ENCODE data around the gene TSPAN4.

DNA sequence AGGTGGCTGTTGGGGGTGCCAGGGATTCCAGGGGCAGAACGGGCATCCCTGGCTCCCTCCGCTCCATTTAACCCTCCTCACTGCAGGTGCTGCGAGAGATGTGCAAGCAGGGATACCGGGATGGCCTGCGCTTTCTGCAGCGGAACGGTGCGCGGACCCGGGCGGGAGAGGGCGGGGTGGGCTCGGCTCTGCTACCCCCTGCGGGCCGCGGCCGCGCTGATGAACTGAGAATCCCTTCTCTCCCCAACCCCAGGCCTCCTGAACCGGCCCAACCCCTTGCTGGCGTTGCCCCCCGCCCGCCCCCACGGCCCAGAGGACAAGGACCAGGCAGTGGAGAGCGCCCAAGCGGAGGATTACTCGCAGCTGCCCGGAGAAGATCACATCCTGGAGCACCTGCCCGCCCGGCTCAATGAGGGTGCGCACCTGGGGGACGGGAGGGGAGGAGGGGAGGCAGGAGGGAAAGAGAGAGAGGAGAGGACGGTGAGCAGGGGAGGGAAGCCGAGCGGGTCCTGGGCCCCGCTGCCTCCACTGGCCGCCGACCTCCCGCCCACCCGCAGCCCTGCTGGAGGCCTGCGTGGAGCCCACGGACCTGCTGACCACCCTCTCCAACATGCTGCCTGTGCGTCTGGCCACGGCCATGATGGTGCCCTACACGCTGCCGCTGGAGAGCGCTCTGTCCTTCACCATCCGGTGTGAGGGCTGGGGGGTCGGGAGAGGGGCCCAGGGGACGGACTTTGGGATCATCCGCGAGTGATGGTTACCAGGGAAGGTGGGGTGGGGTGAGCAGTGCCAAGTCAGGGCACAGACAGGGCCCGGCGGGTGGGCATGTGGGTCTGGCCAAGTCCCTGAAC, 19.0 kb upstream of the TSPAN4 start:
- TF ChIP-seq POLR2A (IDR thresholded peaks at IDR 0.05; ENCODE audit: low read depth): no peak
- TF ChIP-seq, protein P1, sequence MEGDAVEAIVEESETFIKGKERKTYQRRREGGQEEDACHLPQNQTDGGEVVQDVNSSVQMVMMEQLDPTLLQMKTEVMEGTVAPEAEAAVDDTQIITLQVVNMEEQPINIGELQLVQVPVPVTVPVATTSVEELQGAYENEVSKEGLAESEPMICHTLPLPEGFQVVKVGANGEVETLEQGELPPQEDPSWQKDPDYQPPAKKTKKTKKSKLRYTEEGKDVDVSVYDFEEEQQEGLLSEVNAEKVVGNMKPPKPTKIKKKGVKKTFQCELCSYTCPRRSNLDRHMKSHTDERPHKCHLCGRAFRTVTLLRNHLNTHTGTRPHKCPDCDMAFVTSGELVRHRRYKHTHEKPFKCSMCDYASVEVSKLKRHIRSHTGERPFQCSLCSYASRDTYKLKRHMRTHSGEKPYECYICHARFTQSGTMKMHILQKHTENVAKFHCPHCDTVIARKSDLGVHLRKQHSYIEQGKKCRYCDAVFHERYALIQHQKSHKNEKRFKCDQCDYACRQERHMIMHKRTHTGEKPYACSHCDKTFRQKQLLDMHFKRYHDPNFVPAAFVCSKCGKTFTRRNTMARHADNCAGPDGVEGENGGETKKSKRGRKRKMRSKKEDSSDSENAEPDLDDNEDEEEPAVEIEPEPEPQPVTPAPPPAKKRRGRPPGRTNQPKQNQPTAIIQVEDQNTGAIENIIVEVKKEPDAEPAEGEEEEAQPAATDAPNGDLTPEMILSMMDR (IDR thresholded peaks at IDR 0.05): no peak
- TF ChIP-seq POLR2AphosphoS5 (IDR thresholded peaks at IDR 0.05): no peak
- TF ChIP-seq EP300 (IDR thresholded peaks at IDR 0.05): no peak

Measured in esophagus muscularis mucosa (tissue), 4 donors.